ENCODE measurements around the gene UBE4B.

- TF ChIP-seq CTCF (IDR thresholded peaks at IDR 0.05) (peak; percentile 98), POLR2AphosphoS5 (IDR thresholded peaks at IDR 0.05; ENCODE audit: low read depth, low read length) (peak; percentile 53)
Observed at GRCh38 chr1:10032590-10033358, at the start of gene UBE4B.
